ENCODE results near the gene KLHL29. TPM values are rescaled to one million over a fixed set of nuclear protein-coding genes. Genes with fewer than 3 reads are reported as not detected.

Gene KLHL29
- total RNA-seq, 1 experiment from 2014 or later: 2.4 TPM

DNA sequence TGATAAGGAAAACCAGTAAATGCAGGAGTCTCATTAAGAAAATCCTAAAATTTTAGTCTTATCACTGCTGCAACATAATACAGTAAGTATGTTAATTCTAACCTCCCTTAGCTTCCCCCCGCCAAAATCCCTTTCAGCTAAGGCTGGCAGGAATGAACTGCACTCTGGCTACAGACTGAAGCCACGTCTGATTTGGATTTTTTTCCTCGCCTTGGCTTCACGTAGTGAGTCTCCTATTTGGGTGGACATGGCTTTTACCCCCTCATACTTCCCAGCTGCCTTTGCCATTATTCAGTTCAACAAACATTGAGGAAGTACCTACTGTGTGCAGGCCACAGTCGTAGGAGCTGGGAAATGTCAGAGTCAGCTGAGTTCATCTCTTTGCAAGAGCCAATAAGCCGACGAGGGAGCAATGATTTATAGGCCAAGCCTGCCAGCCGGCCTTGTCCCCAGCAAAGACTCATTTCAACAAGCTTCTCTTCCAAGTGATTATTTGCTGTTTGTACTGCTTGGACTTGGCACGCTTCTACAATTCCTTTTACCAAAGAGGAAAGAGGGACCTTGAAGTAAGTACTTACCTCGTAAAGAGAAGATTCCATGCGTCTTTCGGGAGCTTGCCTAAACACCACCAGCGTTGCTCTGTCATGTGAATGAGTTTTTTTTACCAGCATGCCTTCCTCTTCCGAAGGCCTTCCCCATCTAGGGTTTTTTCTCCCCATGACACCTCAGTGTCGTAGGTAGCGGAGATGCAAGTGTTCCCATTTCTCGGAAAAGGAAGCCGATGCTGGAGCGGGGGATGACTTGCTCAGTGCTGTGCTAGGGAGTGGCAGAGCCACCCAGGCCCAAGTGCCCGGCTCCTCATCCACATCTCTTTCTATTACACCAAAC, 138.6 kb downstream of the KLHL29 start:
- no peak overlapping the region for H4K8ac ChIP-seq (replicated peaks; ENCODE audit: insufficient read length, low read depth, low read length)
- H3K9me3 ChIP-seq (ENCODE audit: control insufficient read depth, low read depth, low read length): no peaks in the 10 kb centered on the region
- no peak overlapping the region for H4K5ac ChIP-seq (ENCODE audit: insufficient read length, low read depth, low read length)
- no peaks in the 10 kb centered on the region for H4K20me1 ChIP-seq (ENCODE audit: control insufficient read depth, insufficient read depth, insufficient read length)
- TF ChIP-seq, protein P1, sequence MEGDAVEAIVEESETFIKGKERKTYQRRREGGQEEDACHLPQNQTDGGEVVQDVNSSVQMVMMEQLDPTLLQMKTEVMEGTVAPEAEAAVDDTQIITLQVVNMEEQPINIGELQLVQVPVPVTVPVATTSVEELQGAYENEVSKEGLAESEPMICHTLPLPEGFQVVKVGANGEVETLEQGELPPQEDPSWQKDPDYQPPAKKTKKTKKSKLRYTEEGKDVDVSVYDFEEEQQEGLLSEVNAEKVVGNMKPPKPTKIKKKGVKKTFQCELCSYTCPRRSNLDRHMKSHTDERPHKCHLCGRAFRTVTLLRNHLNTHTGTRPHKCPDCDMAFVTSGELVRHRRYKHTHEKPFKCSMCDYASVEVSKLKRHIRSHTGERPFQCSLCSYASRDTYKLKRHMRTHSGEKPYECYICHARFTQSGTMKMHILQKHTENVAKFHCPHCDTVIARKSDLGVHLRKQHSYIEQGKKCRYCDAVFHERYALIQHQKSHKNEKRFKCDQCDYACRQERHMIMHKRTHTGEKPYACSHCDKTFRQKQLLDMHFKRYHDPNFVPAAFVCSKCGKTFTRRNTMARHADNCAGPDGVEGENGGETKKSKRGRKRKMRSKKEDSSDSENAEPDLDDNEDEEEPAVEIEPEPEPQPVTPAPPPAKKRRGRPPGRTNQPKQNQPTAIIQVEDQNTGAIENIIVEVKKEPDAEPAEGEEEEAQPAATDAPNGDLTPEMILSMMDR (conservative IDR thresholded peaks at IDR 0.05): no peak
- DNase-seq: no peak
- no peak overlapping the region for H3K18ac ChIP-seq (ENCODE audit: insufficient read length, low read depth, low read length)
- H3K27ac ChIP-seq (ENCODE audit: insufficient read length, low read depth, low read length): no peak overlapping the region
- no CpG with 5 or more reads among the region's 20 CpGs for WGBS (ENCODE audit: extremely low coverage, insufficient read length, low lambda C conversion rate)
- H2BK5ac ChIP-seq (ENCODE audit: insufficient read length, low read length): no peak overlapping the region
- H3K23me2 ChIP-seq (ENCODE audit: insufficient read length, low read depth, low read length, poor library complexity, severe bottlenecking): no peaks in the 10 kb centered on the region
- no peaks in the 10 kb centered on the region for H3K36me3 Mint-ChIP-seq (ENCODE audit: insufficient read depth in 1 of 3, low read depth in 3 of 3)
- H3K9ac ChIP-seq (ENCODE audit: extremely low read depth, insufficient read length, low read length): no peak overlapping the region
- peak overlapping the region in 2 of 3 experiments; percentile 46 to 59; a peak in 2 of 7 replicates for H3K27ac Mint-ChIP-seq
- H3K4ac ChIP-seq (ENCODE audit: low read depth, low read length): no peak overlapping the region
- peaks cover 36 to 46% of the 10 kb centered on the region in 2 experiments for H3K4me1 Mint-ChIP-seq
- H3K14ac ChIP-seq (ENCODE audit: insufficient read depth, low read length): no peak overlapping the region; the same call in 1 of the 2 replicates
- H2BK20ac ChIP-seq (ENCODE audit: low read depth, low read length, poor library complexity, severe bottlenecking): no peak overlapping the region
- H4K91ac ChIP-seq (ENCODE audit: insufficient read length, low read depth, low read length): no peak overlapping the region
- H3K4me3 Mint-ChIP-seq: no peak overlapping the region
- no peaks in the 10 kb centered on the region for H3K79me1 ChIP-seq (ENCODE audit: insufficient read depth, low read depth, low read length, poor library complexity, severe bottlenecking)
- H2BK12ac ChIP-seq (ENCODE audit: insufficient read length, low read depth, low read length): no peak overlapping the region
- H3K27me3 Mint-ChIP-seq (ENCODE audit: low read depth): no peaks in the 10 kb centered on the region; the same call in 1 of the 2 replicates
- H2AK5ac ChIP-seq (ENCODE audit: insufficient read length, low read length): no peak overlapping the region
- H3K27me3 ChIP-seq (ENCODE audit: insufficient read depth, low read length): no peaks in the 10 kb centered on the region
- no peak overlapping the region for H2BK15ac ChIP-seq (ENCODE audit: low read depth, low read length)
- no peaks in the 10 kb centered on the region for H3K79me2 ChIP-seq (ENCODE audit: insufficient read depth, low read length)
- H3K9me3 Mint-ChIP-seq: no peaks in the 10 kb centered on the region
- H3T11ph ChIP-seq (ENCODE audit: low read length): no peak overlapping the region
- H3K4me1 ChIP-seq (ENCODE audit: insufficient read depth, low read length): peaks cover 6% of the 10 kb centered on the region
- no peak overlapping the region for H2AFZ ChIP-seq (ENCODE audit: low read length)
- H3K23ac ChIP-seq (ENCODE audit: insufficient read length, low read depth, low read length): no peak overlapping the region
- no peak overlapping the region for H3K56ac ChIP-seq (ENCODE audit: insufficient read length, low read depth, low read length)
- no peak overlapping the region for H3K4me2 ChIP-seq (ENCODE audit: insufficient read depth, insufficient read length, low read length)
- H2BK120ac ChIP-seq (ENCODE audit: low read depth, low read length, poor library complexity, severe bottlenecking): no peak overlapping the region
